ENCODE data around the gene SMARCD3. TPM values are rescaled to one million over a fixed set of nuclear protein-coding genes. Genes with fewer than 3 reads are reported as not detected.

SMARCD3 gene
- total and polyA plus RNA-seq, 2 of the 4 experiments (the other 2 are of a cell fraction): 37.5 to 48.5 TPM

DNA sequence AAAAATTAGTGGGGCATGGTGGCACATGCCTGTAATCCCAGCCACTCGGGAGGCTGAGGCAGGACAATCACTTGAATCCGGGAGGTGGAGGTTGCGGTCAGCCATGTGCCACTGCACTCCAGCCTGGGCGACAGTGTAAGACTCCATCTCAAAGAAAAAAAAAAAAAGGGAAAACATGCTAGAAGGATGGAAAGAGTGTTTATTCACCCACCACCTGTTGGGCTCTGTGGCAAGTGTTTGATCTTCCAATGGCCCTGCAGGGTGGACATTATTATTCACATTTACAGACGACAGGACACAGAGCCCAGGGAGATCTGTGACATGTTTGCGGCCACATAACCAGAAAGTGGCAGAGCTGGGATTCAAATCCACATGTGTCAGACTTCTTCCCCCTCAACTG, 33.2 kb upstream of the SMARCD3 start:
- Histone ChIP-seq H2AK5ac (ENCODE audit: low read depth, low read length) (no peak overlapping the region), H4K91ac (ENCODE audit: insufficient read depth, low read depth, low read length) (no peak overlapping the region), H2AFZ (replicated peaks; ENCODE audit: low read length, poor library complexity) (no peak overlapping the region), H4K8ac (ENCODE audit: low read depth in 2 of 2, low read length in 2 of 2) (no peak overlapping the region), H3K23ac (ENCODE audit: low read depth, low read length) (no peak overlapping the region), H4K5ac (ENCODE audit: low read depth, low read length) (no peak overlapping the region), H3K14ac (replicated peaks; ENCODE audit: low read depth, low read length) (no peak overlapping the region), H3K9me1 (ENCODE audit: insufficient read depth, low read length) (no peaks in the 10 kb centered on the region), H3K4ac (ENCODE audit: low read depth, low read length) (no peak overlapping the region), H3K56ac (ENCODE audit: extremely low read depth, insufficient read depth, low read length) (no peak overlapping the region), H2BK5ac (ENCODE audit: low read depth, low read length, poor library complexity, severe bottlenecking) (no peak overlapping the region), H3K18ac (ENCODE audit: low read depth, low read length) (no peak overlapping the region), H3K27ac (ENCODE audit: insufficient read depth, low read length) (no peak overlapping the region), H3K9ac (ENCODE audit: low read depth, low read length) (no peak overlapping the region), H3K36me3 (ENCODE audit: control insufficient read depth, insufficient read depth, low read length) (no peaks in the 10 kb centered on the region), H3K4me1 (ENCODE audit: control insufficient read depth, insufficient read depth, low read length) (peaks cover 3% of the 10 kb centered on the region; the same call in 1 of the 2 replicates), H3K4me2 (ENCODE audit: low read depth, low read length) (no peak overlapping the region), H2BK120ac (ENCODE audit: low read depth, low read length) (no peak overlapping the region), H2BK15ac (ENCODE audit: low read depth, low read length) (no peak overlapping the region), H2AK9ac (replicated peaks; ENCODE audit: low read depth, low read length, poor library complexity) (no peak overlapping the region), H3K27me3 (ENCODE audit: control insufficient read depth, insufficient read depth, low read length) (peaks cover 38% of the 10 kb centered on the region), H2BK20ac (ENCODE audit: low read depth, low read length) (no peak overlapping the region), H4K20me1 (ENCODE audit: insufficient read depth, low read length) (no peaks in the 10 kb centered on the region), H3K9me3 (ENCODE audit: control insufficient read depth, insufficient read depth, low read length) (peaks cover 2% of the 10 kb centered on the region), H3K4me3 (ENCODE audit: insufficient read depth, low read depth, low read length) (no peak overlapping the region), H3K79me1 (ENCODE audit: low read depth in 1 of 2, low read length in 2 of 2) (no peaks in the 10 kb centered on the region)
- dilution Hi-C loops (cut with HindIII; ENCODE audit: low sequenced_read_pairs, unreplicated experiment): no loop called here
- ChIA-PET POLR2A (ENCODE audit: unreplicated experiment) (no interaction called here), CTCF (interaction anchor here (0.7 kb wide), 1 partner anchor 22 kb away, joined by 3 read pairs; no protein-coding TSS in a partner anchor)
- BruUV-seq (replicated peaks): no TSS peak
- TF ChIP-seq CEBPB (IDR thresholded peaks at IDR 0.05; ENCODE audit: low read depth, low read length) (no peak), MXI1 (IDR thresholded peaks at IDR 0.05; ENCODE audit: borderline replicate concordance, low read depth, low read length) (no peak), FOS (IDR thresholded peaks at IDR 0.05; ENCODE audit: low read depth, low read length) (no peak), SMC3 (IDR thresholded peaks at IDR 0.05; ENCODE audit: low read depth, low read length) (no peak), CHD1 (IDR thresholded peaks at IDR 0.05; ENCODE audit: low read depth, low read length) (no peak), NFE2L2 (IDR thresholded peaks at IDR 0.05; ENCODE audit: low read depth, low read length) (no peak), RCOR1 (IDR thresholded peaks at IDR 0.05; ENCODE audit: insufficient replicate concordance, low read length) (no peak), MAZ (IDR thresholded peaks at IDR 0.05; ENCODE audit: borderline replicate concordance, low read depth, low read length) (no peak), POLR2A (IDR thresholded peaks at IDR 0.05; ENCODE audit: low read depth, low read length) (no peak), RFX5 (IDR thresholded peaks at IDR 0.05; ENCODE audit: low read depth, low read length) (no peak), RAD21 (IDR thresholded peaks at IDR 0.05; ENCODE audit: low read length) (no peak), BHLHE40 (IDR thresholded peaks at IDR 0.05; ENCODE audit: low read depth, low read length) (no peak), MAFK (IDR thresholded peaks at IDR 0.05; ENCODE audit: low read depth, low read length) (no peak)
- TF ChIP-seq, protein P1, sequence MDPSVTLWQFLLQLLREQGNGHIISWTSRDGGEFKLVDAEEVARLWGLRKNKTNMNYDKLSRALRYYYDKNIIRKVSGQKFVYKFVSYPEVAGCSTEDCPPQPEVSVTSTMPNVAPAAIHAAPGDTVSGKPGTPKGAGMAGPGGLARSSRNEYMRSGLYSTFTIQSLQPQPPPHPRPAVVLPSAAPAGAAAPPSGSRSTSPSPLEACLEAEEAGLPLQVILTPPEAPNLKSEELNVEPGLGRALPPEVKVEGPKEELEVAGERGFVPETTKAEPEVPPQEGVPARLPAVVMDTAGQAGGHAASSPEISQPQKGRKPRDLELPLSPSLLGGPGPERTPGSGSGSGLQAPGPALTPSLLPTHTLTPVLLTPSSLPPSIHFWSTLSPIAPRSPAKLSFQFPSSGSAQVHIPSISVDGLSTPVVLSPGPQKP (IDR thresholded peaks at IDR 0.05; ENCODE audit: borderline replicate concordance, low read depth, low read length): no peak
- TF ChIP-seq, protein P2, sequence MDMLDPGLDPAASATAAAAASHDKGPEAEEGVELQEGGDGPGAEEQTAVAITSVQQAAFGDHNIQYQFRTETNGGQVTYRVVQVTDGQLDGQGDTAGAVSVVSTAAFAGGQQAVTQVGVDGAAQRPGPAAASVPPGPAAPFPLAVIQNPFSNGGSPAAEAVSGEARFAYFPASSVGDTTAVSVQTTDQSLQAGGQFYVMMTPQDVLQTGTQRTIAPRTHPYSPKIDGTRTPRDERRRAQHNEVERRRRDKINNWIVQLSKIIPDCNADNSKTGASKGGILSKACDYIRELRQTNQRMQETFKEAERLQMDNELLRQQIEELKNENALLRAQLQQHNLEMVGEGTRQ (IDR thresholded peaks at IDR 0.05; ENCODE audit: low read depth, low read length): no peak
- TF ChIP-seq, protein P3, sequence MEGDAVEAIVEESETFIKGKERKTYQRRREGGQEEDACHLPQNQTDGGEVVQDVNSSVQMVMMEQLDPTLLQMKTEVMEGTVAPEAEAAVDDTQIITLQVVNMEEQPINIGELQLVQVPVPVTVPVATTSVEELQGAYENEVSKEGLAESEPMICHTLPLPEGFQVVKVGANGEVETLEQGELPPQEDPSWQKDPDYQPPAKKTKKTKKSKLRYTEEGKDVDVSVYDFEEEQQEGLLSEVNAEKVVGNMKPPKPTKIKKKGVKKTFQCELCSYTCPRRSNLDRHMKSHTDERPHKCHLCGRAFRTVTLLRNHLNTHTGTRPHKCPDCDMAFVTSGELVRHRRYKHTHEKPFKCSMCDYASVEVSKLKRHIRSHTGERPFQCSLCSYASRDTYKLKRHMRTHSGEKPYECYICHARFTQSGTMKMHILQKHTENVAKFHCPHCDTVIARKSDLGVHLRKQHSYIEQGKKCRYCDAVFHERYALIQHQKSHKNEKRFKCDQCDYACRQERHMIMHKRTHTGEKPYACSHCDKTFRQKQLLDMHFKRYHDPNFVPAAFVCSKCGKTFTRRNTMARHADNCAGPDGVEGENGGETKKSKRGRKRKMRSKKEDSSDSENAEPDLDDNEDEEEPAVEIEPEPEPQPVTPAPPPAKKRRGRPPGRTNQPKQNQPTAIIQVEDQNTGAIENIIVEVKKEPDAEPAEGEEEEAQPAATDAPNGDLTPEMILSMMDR (conservative IDR thresholded peaks at IDR 0.05; ENCODE audit: low read depth, low read length): no peak
- in situ Hi-C loops (cut with MboI; ENCODE audit: low sequenced_read_pairs): no loop called here
- DNase-seq (no peak), ATAC-seq (ENCODE audit: low read depth) (no peak)
- WGBS, 2 experiments (ENCODE audit: extremely low coverage in 2 of 2, insufficient read length in 1 of 2): no CpG with 5 or more reads among the region's 6 CpGs
- intact Hi-C loops (cut with micrococcal nuclease): no loop called here
